GM12878 (cell line): Measurements from ENCODE around the gene MSANTD2.

Experiments
- ATF3 ChIP-seq: IDR thresholded peaks from 2 replicates; pipeline ENCODE4 v1.6.1; 2011; ENCODE audit warnings: low read depth, mild to moderate bottlenecking, low read length, moderate library complexity, borderline replicate concordance; ENCODE audit errors: extremely low read depth
- BACH1 ChIP-seq: fragments of 450-650 bp; IDR thresholded peaks from 2 replicates; pipeline ENCODE4 v1.6.1; 2017; ENCODE audit warnings: mild to moderate bottlenecking, borderline replicate concordance
- EP300 ChIP-seq, 2 experiments: fragments of 150-350 bp in 1 of 2; IDR thresholded peaks; 2 replicates each; pipeline ENCODE4 v1.6.1; 2011 to 2012; ENCODE audit warnings: low read depth in 2 of 2, low read length in 2 of 2, borderline replicate concordance in 1 of 2, improper control_type of control experiment in 1 of 2, inconsistent platforms in 1 of 2; ENCODE audit not compliant: control insufficient read depth in 1 of 2
- POLR2AphosphoS5 ChIP-seq: IDR thresholded peaks from 2 replicates; pipeline ENCODE4 v1.6.1; 2011; ENCODE audit warnings: mild to moderate bottlenecking, low read length, inconsistent platforms
- TF ChIP-seq, protein P1 (sequence below), 3 experiments: IDR thresholded peaks in 2 of 3; conservative IDR thresholded peaks in 1 of 3; 2 replicates each; pipeline ENCODE4 v1.5.1; 2011; ENCODE audit warnings: low read depth in 3 of 3, low read length in 3 of 3, mild to moderate bottlenecking in 3 of 3, control low read depth in 2 of 3, moderate library complexity in 2 of 3, inconsistent platforms in 1 of 3, mixed read lengths in 1 of 3; ENCODE audit not compliant: control insufficient read depth in 2 of 3, insufficient read depth in 1 of 3; ENCODE audit errors: extremely low read depth in 1 of 3

- TF ChIP-seq EP300 (IDR thresholded peaks at IDR 0.05; ENCODE audit: borderline replicate concordance in 1 of 2, control insufficient read depth in 1 of 2, low read depth in 2 of 2, low read length in 2 of 2) = no peak
- TF ChIP-seq, protein P1, sequence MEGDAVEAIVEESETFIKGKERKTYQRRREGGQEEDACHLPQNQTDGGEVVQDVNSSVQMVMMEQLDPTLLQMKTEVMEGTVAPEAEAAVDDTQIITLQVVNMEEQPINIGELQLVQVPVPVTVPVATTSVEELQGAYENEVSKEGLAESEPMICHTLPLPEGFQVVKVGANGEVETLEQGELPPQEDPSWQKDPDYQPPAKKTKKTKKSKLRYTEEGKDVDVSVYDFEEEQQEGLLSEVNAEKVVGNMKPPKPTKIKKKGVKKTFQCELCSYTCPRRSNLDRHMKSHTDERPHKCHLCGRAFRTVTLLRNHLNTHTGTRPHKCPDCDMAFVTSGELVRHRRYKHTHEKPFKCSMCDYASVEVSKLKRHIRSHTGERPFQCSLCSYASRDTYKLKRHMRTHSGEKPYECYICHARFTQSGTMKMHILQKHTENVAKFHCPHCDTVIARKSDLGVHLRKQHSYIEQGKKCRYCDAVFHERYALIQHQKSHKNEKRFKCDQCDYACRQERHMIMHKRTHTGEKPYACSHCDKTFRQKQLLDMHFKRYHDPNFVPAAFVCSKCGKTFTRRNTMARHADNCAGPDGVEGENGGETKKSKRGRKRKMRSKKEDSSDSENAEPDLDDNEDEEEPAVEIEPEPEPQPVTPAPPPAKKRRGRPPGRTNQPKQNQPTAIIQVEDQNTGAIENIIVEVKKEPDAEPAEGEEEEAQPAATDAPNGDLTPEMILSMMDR (IDR thresholded peaks at IDR 0.05 in 2 of 3, conservative IDR thresholded peaks at IDR 0.05 in 1 of 3; ENCODE audit: control insufficient read depth in 2 of 3, extremely low read depth in 1 of 3, insufficient read depth in 1 of 3, low read depth in 3 of 3, low read length in 3 of 3) = no peak
- no peak for TF ChIP-seq POLR2AphosphoS5
- no peak for TF ChIP-seq ATF3
- TF ChIP-seq BACH1 = no peak
These were observed 17.2 kb downstream of the MSANTD2 start for GRCh38 chr11:124783002-124783401.
